Caco-2 (cell line): ENCODE data around the gene IMMP2L. TPM values are rescaled to one million over a fixed set of nuclear protein-coding genes. Genes with fewer than 3 reads are reported as not detected.

Experiments
- BruUV-seq: library from RNA; stranded (reverse); fragments of 400-500 nt; replicated peaks from 2 replicates; lab custom pipeline; 2021; lab: Mats Ljungman, UMichigan
- CTCF ChIA-PET: fragments of 300-600 bp; sonication (Branson Sonifier 250); formaldehyde crosslinking; loops from one replicate; lab custom pipeline; 2022; ENCODE audit warnings: antibody characterized with exemption; lab: Charles Lee
- POLR2A ChIA-PET: fragments of 300-600 bp; sonication (Branson Sonifier 250); formaldehyde crosslinking; loops from one replicate; lab custom pipeline; 2022; ENCODE audit warnings: antibody characterized with exemption; lab: Charles Lee
- DNase-seq, 2 experiments: peaks; one replicate each; pipeline versions ENCODE4 v3.0.0 to v3.0.0-alpha.2; 2020 to 2022
- H3K27me3 ChIP-seq: replicated peaks from 2 replicates; pipeline ENCODE4 v1.6.0; 2011; ENCODE audit warnings: low read length; ENCODE audit not compliant: control insufficient read depth, insufficient read depth
- H3K36me3 ChIP-seq: 2 replicates; pipeline ENCODE4 v1.5.1; 2011; ENCODE audit warnings: low read length; ENCODE audit not compliant: control insufficient read depth, insufficient read depth
- H3K4me1 ChIP-seq: fragments of 250-450 bp; sonication (Bioruptor Pico); 2 replicates; pipeline ENCODE4 v1.5.1; 2020; ENCODE audit warnings: mild to moderate bottlenecking
- H3K4me3 ChIP-seq: 2 replicates; pipeline ENCODE4 v1.5.1; 2011; ENCODE audit warnings: low read depth, mild to moderate bottlenecking, control low read depth, low read length
- H3K9me3 ChIP-seq: fragments of 250-450 bp; sonication (Bioruptor Pico); 2 replicates; pipeline ENCODE4 v1.5.1; 2020; ENCODE audit warnings: mild to moderate bottlenecking, moderate library complexity
- H3K27ac Mint-ChIP-seq: one replicate; pipeline ENCODE4 v1.8.0; 2022; ENCODE audit warnings: mixed read lengths; ENCODE audit not compliant: unreplicated experiment
- H3K27me3 Mint-ChIP-seq: one replicate; pipeline ENCODE4 v1.8.0; 2022; ENCODE audit warnings: mixed read lengths; ENCODE audit not compliant: insufficient read depth, unreplicated experiment
- H3K36me3 Mint-ChIP-seq: one replicate; pipeline ENCODE4 v1.8.0; 2022; ENCODE audit warnings: mild to moderate bottlenecking, mixed read lengths; ENCODE audit not compliant: insufficient read depth, unreplicated experiment
- H3K4me1 Mint-ChIP-seq: one replicate; pipeline ENCODE4 v1.8.0; 2022; ENCODE audit warnings: low read depth, mixed read lengths; ENCODE audit not compliant: unreplicated experiment
- H3K4me3 Mint-ChIP-seq: one replicate; pipeline ENCODE4 v1.8.0; 2022; ENCODE audit warnings: mild to moderate bottlenecking, moderate library complexity, mixed read lengths; ENCODE audit not compliant: unreplicated experiment
- H3K9me3 Mint-ChIP-seq: one replicate; pipeline ENCODE4 v1.8.0; 2022; ENCODE audit warnings: mixed read lengths; ENCODE audit not compliant: unreplicated experiment
- intact Hi-C: fragments of 100-400 bp; cut with micrococcal nuclease; formaldehyde crosslinking; loops from one replicate; pipeline ENCODE4 v1.10.0; 2022; ENCODE audit not compliant: unreplicated experiment
- total RNA-seq: library from RNA; stranded (reverse); gene quantifications from 2 replicates; pipeline ENCODE4 v1.2.3, GENCODE V29; 2022
- TF ChIP-seq, protein P1 (sequence below), 2 experiments: fragments of 200-600 bp in 1 of 2; IDR thresholded peaks; 1 replicate in 1 of 2; 2 replicates in 1 of 2; pipeline versions ENCODE4 v1.5.1 to v1.8.0; 2011 to 2022; ENCODE audit warnings: antibody characterized with exemption in 1 of 2, control low read depth in 1 of 2, inconsistent platforms in 1 of 2, low read depth in 1 of 2, low read length in 1 of 2, mild to moderate bottlenecking in 1 of 2, moderate library complexity in 1 of 2; ENCODE audit not compliant: insufficient read depth in 1 of 2, severe bottlenecking in 1 of 2, unreplicated experiment in 1 of 2

The IMMP2L gene
- total RNA-seq, 1 experiment from 2014 or later: 9.5 TPM

DNA sequence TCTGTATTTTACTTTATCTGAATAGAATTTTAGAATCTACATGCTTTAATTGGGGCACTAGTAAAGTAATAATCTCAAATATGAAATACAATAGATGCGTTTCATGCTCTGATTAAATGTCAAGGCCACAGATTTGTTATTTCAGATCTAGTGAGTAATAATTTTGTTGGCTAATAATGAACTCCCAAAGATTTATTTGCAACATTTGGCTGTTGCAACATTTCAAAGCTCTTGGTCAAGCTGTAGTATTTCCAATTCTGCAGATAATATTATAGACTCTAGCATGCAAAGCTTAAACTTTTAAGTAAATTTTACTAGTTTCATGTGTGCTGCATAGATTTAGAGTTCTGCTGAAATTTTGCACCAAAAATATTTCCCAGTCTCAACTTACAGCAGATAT, 454.7 kb downstream of the IMMP2L start:
- no peaks in the 10 kb centered on the region for H3K4me1 Mint-ChIP-seq
- H3K9me3 ChIP-seq: no peaks in the 10 kb centered on the region
- DNase-seq: no peak
- H3K4me3 ChIP-seq: no peak overlapping the region
- no peak overlapping the region for H3K4me3 Mint-ChIP-seq
- no peaks in the 10 kb centered on the region for H3K27me3 ChIP-seq
- no peaks in the 10 kb centered on the region for H3K36me3 ChIP-seq
- ChIA-PET CTCF (no interaction called here), POLR2A (no interaction called here)
- intact Hi-C loops: no loop called here
- H3K27me3 Mint-ChIP-seq: no peaks in the 10 kb centered on the region
- no peaks in the 10 kb centered on the region for H3K36me3 Mint-ChIP-seq
- TF ChIP-seq, protein P1, sequence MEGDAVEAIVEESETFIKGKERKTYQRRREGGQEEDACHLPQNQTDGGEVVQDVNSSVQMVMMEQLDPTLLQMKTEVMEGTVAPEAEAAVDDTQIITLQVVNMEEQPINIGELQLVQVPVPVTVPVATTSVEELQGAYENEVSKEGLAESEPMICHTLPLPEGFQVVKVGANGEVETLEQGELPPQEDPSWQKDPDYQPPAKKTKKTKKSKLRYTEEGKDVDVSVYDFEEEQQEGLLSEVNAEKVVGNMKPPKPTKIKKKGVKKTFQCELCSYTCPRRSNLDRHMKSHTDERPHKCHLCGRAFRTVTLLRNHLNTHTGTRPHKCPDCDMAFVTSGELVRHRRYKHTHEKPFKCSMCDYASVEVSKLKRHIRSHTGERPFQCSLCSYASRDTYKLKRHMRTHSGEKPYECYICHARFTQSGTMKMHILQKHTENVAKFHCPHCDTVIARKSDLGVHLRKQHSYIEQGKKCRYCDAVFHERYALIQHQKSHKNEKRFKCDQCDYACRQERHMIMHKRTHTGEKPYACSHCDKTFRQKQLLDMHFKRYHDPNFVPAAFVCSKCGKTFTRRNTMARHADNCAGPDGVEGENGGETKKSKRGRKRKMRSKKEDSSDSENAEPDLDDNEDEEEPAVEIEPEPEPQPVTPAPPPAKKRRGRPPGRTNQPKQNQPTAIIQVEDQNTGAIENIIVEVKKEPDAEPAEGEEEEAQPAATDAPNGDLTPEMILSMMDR (IDR thresholded peaks at IDR 0.05; ENCODE audit: insufficient read depth in 1 of 2, low read depth in 1 of 2, low read length in 1 of 2, severe bottlenecking in 1 of 2, unreplicated experiment in 1 of 2): no peak
- no peaks in the 10 kb centered on the region for H3K4me1 ChIP-seq
- no TSS peak for BruUV-seq
- H3K27ac Mint-ChIP-seq: no peak overlapping the region
- H3K9me3 Mint-ChIP-seq: peaks cover 9% of the 10 kb centered on the region

DNA sequence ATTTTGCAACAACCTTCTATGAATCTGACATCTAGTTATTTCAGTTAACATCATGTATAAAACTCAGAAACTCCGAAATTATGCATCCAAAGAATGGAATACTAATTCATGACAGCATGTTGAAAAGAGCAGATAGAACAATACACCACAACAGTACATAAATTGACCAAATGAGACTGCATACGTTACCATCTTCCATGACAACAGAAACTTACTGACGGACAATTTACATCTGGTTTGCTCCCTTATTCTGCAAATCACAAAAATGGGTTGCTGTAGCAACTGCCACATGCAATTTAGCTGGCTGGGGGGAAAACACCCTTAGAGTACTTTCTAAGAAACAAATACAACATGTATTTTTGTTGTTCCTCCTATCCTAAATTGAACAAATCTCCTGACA, 457.0 kb downstream of the IMMP2L start:
- intact Hi-C loops: no loop called here
- Mint-ChIP-seq H3K4me1 (no peaks in the 10 kb centered on the region), H3K27ac (no peak overlapping the region), H3K27me3 (no peaks in the 10 kb centered on the region), H3K4me3 (no peak overlapping the region), H3K9me3 (no peaks in the 10 kb centered on the region), H3K36me3 (no peaks in the 10 kb centered on the region)
- TF ChIP-seq, protein P1 (IDR thresholded peaks at IDR 0.05; ENCODE audit: insufficient read depth in 1 of 2, low read depth in 1 of 2, low read length in 1 of 2, severe bottlenecking in 1 of 2, unreplicated experiment in 1 of 2): no peak
- BruUV-seq: no TSS peak
- H3K36me3 ChIP-seq: no peaks in the 10 kb centered on the region
- H3K27me3 ChIP-seq: no peaks in the 10 kb centered on the region
- CTCF ChIA-PET: no interaction called here
- POLR2A ChIA-PET: no interaction called here
- no peak for DNase-seq
- no peaks in the 10 kb centered on the region for H3K4me1 ChIP-seq
- no peaks in the 10 kb centered on the region; the same call in 1 of the 2 replicates for H3K9me3 ChIP-seq
- no peak overlapping the region for H3K4me3 ChIP-seq

DNA sequence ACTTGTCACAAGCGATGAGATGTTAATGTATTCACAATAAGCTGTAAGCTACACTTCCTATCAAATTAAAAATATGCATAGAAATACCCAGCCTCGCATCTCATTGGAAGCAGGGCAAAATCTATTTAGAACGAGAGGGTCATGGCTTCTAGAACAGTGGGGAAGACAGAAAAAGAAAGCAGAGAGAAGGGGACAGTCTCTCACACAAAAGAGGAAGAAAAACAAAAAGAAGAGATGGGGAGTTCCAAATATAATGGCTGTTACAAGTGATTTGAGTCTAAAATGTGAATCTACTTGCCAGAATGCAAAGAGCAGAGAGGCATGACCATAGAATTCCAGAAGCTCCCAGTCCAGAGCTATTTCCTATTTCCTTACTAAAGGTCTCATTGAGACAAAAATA, 457.6 kb downstream of the IMMP2L start:
- intact Hi-C loops: no loop called here

More for the DNA sequence above, 457.6 kb downstream of the IMMP2L start:
- Histone ChIP-seq H3K27me3 (no peaks in the 10 kb centered on the region), H3K9me3 (no peaks in the 10 kb centered on the region; the same call in 1 of the 2 replicates), H3K4me1 (no peaks in the 10 kb centered on the region), H3K36me3 (no peaks in the 10 kb centered on the region), H3K4me3 (no peak overlapping the region)
- Mint-ChIP-seq H3K4me3 (no peak overlapping the region), H3K27ac (no peak overlapping the region), H3K9me3 (no peaks in the 10 kb centered on the region), H3K4me1 (no peaks in the 10 kb centered on the region), H3K36me3 (no peaks in the 10 kb centered on the region), H3K27me3 (no peaks in the 10 kb centered on the region)
- BruUV-seq: no TSS peak
- CTCF ChIA-PET: no interaction called here
- TF ChIP-seq, protein P1 (IDR thresholded peaks at IDR 0.05; ENCODE audit: insufficient read depth in 1 of 2, low read depth in 1 of 2, low read length in 1 of 2, severe bottlenecking in 1 of 2, unreplicated experiment in 1 of 2): no peak
- DNase-seq: no peak
- POLR2A ChIA-PET: no interaction called here
